ENCODE results near the gene SLC8A1.

SLC8A1 gene

DNA sequence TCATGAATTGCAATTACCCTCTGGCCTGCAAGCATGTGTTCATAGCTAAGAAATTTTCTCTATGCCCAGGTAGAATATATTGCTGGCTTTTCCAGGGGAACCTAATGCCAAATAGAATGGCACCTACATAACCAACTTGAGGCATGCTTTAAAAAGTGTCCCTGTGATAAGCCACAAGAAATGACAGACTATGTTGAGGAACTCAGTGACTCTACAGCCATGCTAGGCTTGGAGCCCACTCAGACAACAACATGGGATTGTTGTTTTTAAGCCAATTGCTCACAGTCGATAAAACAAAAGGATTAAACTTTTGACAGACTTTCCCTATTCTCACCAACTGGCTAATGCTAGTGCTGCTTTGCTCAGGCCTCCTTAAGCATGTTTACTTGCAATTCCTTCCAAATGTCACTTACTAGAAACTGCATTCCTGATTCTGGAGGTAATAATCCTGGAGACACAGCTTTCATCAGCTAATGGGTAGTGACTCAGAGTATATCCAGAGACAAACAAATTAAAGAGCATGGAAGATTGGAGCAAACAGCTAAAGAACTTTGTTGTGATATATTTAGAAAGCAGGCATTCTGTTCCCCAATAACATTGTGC is 249.0 kb downstream of the SLC8A1 start:
- peak; percentile 99 for FAIRE-seq
- TF ChIP-seq, protein P1, sequence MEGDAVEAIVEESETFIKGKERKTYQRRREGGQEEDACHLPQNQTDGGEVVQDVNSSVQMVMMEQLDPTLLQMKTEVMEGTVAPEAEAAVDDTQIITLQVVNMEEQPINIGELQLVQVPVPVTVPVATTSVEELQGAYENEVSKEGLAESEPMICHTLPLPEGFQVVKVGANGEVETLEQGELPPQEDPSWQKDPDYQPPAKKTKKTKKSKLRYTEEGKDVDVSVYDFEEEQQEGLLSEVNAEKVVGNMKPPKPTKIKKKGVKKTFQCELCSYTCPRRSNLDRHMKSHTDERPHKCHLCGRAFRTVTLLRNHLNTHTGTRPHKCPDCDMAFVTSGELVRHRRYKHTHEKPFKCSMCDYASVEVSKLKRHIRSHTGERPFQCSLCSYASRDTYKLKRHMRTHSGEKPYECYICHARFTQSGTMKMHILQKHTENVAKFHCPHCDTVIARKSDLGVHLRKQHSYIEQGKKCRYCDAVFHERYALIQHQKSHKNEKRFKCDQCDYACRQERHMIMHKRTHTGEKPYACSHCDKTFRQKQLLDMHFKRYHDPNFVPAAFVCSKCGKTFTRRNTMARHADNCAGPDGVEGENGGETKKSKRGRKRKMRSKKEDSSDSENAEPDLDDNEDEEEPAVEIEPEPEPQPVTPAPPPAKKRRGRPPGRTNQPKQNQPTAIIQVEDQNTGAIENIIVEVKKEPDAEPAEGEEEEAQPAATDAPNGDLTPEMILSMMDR (IDR thresholded peaks at IDR 0.05; ENCODE audit: insufficient read depth, missing control alignments): no peak
- no peak for DNase-seq (ENCODE audit: insufficient read length, low spot score)

DNA sequence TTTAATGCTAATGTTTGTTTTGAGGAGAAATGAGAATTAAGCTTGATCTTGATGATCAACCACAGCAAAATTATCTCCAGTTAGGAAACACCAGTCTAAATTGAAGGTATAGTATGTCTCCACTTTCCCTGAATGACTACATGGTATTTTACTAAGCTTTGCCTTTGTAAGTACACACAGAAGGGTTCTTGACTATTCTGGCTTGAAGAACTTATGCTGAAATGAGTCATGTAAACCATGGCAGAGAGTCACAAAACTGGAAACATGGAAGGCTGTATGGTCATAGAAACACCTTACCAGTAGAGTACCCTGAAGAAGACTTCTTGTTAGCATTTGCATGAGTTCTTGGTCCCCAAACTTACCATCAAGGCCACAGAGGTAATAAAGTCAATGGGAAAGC is 250.5 kb downstream of the SLC8A1 start:
- DNase-seq (ENCODE audit: insufficient read length, low spot score) (no peak), FAIRE-seq (peak; percentile 86)
- TF ChIP-seq, protein P1 (IDR thresholded peaks at IDR 0.05; ENCODE audit: insufficient read depth, missing control alignments): no peak

DNA sequence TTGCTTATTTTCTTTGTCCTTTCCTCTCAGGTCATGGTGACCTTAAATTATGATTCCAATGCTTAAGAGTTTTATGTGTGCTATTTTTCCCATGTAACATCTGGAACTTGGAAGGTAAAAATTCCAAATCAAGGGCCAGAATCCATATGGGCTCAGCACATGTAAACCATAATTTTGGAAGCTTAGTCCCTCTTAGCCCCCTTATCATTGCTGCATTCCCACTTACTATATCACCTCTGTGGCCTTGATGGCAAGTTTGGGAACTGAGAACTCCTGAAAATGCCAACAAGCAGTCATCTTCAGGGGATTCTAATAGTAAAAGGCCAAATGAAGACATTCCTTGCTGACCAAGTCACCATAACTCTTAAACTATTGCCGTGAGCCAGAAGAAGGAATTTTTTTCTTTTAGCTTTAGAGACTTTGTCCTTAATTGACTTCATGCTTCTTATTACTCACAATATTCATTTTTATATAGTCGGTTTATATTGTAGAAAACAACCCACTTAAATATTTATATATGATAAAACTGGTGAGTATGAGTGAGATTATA is 251.4 kb downstream of the SLC8A1 start:
- no peak for DNase-seq (ENCODE audit: insufficient read length, low spot score)
- no peak for FAIRE-seq
- TF ChIP-seq, protein P1 (IDR thresholded peaks at IDR 0.05; ENCODE audit: insufficient read depth, missing control alignments): no peak

DNA sequence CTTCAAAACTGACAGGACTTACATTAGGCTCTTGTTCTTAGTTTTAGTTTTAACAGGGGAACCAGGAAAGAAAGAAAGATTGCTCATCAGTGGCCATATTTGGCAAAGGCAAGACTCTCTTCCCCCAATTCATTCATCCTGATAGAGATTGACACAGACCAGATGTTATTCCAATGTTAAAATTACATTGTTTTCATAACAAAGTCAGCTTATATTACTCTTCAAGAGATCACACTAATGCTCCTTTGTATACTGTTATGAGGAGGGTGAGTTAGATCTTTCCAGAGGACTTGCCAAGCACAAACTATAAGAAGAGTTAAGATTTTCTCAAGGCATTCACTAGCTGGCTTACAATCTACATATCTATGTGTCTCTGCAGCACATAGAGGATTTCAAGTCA is 252.1 kb downstream of the SLC8A1 start:
- FAIRE-seq (no peak), DNase-seq (ENCODE audit: insufficient read length, low spot score) (no peak)
- TF ChIP-seq, protein P1 (IDR thresholded peaks at IDR 0.05; ENCODE audit: insufficient read depth, missing control alignments): no peak

DNA sequence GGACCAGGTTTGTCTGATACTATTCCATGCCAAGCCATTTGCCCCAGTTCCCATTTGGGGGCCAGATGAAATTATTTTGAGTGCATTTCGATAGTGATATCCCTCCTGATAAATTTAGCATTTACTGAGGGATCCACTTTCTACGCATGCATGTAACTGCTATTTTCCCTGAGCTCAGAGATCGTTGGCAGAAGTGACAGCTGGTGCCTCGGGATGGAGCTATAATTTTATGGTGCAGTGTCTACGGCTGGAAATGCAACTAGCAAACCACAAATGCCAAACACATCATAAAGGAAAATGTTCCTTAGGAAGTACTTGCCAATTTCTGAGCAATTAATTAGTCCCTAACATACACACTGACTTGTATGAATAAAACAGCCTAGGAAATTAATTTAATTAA is 254.8 kb downstream of the SLC8A1 start:
- FAIRE-seq (peak; percentile 74), DNase-seq (ENCODE audit: insufficient read length, low spot score) (no peak)
- TF ChIP-seq, protein P1 (IDR thresholded peaks at IDR 0.05; ENCODE audit: insufficient read depth, missing control alignments): no peak

DNA sequence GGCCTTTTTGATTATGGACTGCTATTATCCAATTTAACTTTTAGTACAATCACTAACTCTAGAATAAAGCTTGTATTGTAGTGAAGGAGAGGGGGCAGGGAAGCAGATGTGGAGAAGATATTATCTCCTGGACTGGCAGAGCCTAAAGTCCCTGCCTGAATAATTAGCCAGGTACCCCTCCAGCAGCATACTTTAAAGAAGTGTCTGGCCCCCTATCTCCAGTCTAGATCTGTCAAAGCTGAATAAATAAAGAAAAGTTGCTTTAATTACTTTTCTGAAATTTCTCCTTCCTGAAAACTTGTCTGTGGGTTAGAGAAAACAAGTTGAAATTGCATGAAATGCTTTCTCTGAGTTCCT is 258.2 kb downstream of the SLC8A1 start:
- no peak for DNase-seq (ENCODE audit: insufficient read length, low spot score)
- TF ChIP-seq, protein P1 (IDR thresholded peaks at IDR 0.05; ENCODE audit: insufficient read depth, missing control alignments): no peak
- no peak for FAIRE-seq

DNA sequence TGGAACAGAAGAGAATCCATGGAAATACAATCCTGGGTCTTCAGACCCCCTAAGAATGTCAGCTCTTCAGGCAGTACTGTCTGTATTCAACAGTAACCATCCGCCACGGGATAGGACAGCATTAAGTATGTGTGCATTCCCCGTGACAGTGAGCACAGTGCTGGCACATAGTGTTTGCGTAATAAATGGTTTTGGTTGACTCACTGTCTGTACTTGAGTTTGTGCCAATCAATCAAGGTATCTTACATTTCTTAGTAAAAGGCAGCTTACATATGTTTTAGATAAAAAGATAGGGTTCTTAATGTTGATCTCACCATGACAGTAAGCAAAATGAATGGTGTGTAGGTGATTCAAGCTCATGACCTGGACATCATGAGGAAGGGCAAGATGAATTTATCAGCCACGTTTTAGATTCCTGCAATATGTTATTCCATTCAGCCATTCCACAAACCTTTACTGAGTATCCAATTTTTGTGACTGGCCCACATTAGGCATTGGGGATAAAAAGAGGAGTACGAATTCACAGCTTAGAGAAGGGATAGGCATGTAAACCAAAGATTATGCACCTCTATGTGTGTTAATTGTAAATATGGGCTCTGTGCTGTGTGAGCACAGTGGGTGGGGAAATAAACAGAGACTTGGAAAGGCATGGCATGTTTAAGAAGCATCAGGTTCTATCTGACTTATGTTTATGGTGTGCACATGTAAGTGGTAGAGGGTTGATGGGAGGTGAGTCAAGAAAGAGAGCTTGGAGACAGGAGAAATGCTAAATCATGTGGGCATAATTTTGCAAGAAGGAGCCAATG is 258.8 kb downstream of the SLC8A1 start:
- TF ChIP-seq, protein P1 (IDR thresholded peaks at IDR 0.05; ENCODE audit: insufficient read depth, missing control alignments): no peak
- DNase-seq (ENCODE audit: insufficient read length, low spot score) (no peak), FAIRE-seq (peak; percentile 83)
